HG02623 (cell line): ENCODE measurements around the gene FUT8.

ENCODE experiments used
- ATAC-seq: cut with Tn5 transposase; IDR thresholded peaks from one replicate; pipeline ENCODE4 v1.9.1; 2021; ENCODE audit warnings: moderate library complexity; ENCODE audit not compliant: unreplicated experiment

Gene FUT8

GRCh38 chr14:65412032-65412846 lies at the start of gene FUT8:
Gene FUT8, plus strand, starts transcription at chr14:65412730. Its CDS starts 148,834 bp downstream, at chr14:65561564.
- peak; percentile 63 for ATAC-seq

GRCh38 chr14:65366802-65367565 lies 45.5 kb upstream of the FUT8 start:
- ATAC-seq = no peak

- ATAC-seq = no peak
These were observed 43.0 kb upstream of the FUT8 start for GRCh38 chr14:65369560-65369959.

- ATAC-seq = no peak
These were observed 41.7 kb upstream of the FUT8 start for GRCh38 chr14:65370801-65371248.

GRCh38 chr14:65371784-65372183 lies 40.7 kb upstream of the FUT8 start:
- peak; percentile 57 for ATAC-seq

GRCh38 chr14:65373016-65373670 lies 39.4 kb upstream of the FUT8 start:
- no peak for ATAC-seq

GRCh38 chr14:65373671-65374039 lies 38.9 kb upstream of the FUT8 start:
- no peak for ATAC-seq

GRCh38 chr14:65377576-65377975 lies 35.0 kb upstream of the FUT8 start:
- ATAC-seq = no peak

- ATAC-seq = no peak
These were observed 29.9 kb upstream of the FUT8 start for GRCh38 chr14:65382586-65382985.

GRCh38 chr14:65387171-65387570 lies 25.4 kb upstream of the FUT8 start:
- ATAC-seq = no peak

GRCh38 chr14:65387628-65388027 lies 24.9 kb upstream of the FUT8 start:
- peak; percentile 53 for ATAC-seq

- ATAC-seq = no peak
These were observed 20.2 kb upstream of the FUT8 start for GRCh38 chr14:65392296-65392695.

GRCh38 chr14:65396082-65396910 lies 16.2 kb upstream of the FUT8 start:
- ATAC-seq = no peak

- ATAC-seq = no peak
These were observed 9.3 kb upstream of the FUT8 start for GRCh38 chr14:65403231-65403630.

GRCh38 chr14:65408113-65408512 lies 4.4 kb upstream of the FUT8 start:
- ATAC-seq = no peak

GRCh38 chr14:65410640-65411039 lies 1.9 kb upstream of the FUT8 start:
- no peak for ATAC-seq

- peak; percentile 51 for ATAC-seq
These were observed 886 bp upstream of the FUT8 start for GRCh38 chr14:65411656-65412031.

GRCh38 chr14:65412856-65413738 lies 567 bp downstream of the FUT8 start:
- peak; percentile 22 for ATAC-seq

- ATAC-seq = no peak
These were observed 1.2 kb downstream of the FUT8 start for GRCh38 chr14:65413739-65414045.
